Uterus (tissue), 2 donors: ENCODE measurements around the gene SPIRE1.

ENCODE experiments used
- CTCF ChIP-seq, 4 experiments: fragments of 200-600 bp in 2 of 4; fragments of 450-650 bp in 2 of 4; sonication (generic) in 2 of 4; IDR thresholded peaks; one replicate each; pipeline ENCODE4 v1.5.1; 2016 to 2019; ENCODE audit warnings: antibody characterized with exemption in 4 of 4, mild to moderate bottlenecking in 2 of 4, moderate library complexity in 1 of 4
- POLR2A ChIP-seq, 2 donors: fragments of 450-650 bp; IDR thresholded peaks; one replicate each; pipeline ENCODE4 v1.6.1; 2016; ENCODE audit warnings: antibody characterized with exemption in 2 of 2, mild to moderate bottlenecking in 1 of 2, moderate library complexity in 1 of 2

DNA sequence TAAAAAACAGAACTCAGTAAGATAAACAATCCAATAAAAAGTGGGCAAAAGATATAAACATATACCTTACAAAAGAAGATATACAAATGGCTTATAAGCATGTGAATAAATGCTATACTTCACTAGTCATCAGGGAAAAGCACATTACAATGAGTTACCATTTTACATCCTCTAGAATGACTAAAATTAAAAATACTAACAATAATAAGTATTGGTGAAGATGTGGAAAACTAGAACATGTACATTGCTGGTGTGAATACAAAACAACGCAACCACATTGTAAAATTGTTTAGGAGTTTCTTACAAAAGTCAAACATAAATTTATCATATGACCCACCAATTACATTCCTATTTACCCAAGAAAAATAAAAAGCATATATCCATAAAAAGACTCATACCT is 80.1 kb downstream of the SPIRE1 start:
- TF ChIP-seq CTCF (IDR thresholded peaks at IDR 0.05): no peak
- TF ChIP-seq POLR2A (IDR thresholded peaks at IDR 0.05): no peak
